ENCODE measurements around the gene PTX4.

DNA sequence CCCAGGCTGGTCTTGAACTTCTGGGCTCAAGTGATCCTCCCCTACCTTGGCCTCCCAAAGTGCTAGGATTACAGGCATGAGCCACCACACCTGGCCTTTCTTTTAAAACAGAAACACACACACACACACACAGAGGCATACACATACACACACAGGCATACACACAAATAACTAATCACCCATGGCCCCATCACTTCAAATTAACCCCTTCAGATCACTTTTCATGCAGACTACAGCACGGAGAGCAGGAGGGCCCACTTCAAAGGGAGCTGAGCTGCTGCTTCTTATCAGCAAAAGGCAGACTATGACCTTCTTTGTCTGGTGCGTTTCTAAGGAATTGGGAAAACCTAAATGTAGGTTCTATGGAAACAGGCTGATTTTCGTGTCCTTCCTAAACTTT, 15.8 kb downstream of the PTX4 start:
- TF ChIP-seq, protein P1, sequence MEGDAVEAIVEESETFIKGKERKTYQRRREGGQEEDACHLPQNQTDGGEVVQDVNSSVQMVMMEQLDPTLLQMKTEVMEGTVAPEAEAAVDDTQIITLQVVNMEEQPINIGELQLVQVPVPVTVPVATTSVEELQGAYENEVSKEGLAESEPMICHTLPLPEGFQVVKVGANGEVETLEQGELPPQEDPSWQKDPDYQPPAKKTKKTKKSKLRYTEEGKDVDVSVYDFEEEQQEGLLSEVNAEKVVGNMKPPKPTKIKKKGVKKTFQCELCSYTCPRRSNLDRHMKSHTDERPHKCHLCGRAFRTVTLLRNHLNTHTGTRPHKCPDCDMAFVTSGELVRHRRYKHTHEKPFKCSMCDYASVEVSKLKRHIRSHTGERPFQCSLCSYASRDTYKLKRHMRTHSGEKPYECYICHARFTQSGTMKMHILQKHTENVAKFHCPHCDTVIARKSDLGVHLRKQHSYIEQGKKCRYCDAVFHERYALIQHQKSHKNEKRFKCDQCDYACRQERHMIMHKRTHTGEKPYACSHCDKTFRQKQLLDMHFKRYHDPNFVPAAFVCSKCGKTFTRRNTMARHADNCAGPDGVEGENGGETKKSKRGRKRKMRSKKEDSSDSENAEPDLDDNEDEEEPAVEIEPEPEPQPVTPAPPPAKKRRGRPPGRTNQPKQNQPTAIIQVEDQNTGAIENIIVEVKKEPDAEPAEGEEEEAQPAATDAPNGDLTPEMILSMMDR (conservative IDR thresholded peaks at IDR 0.05; ENCODE audit: low read length): no peak
- no peak for TF ChIP-seq EZH2phosphoT487 (IDR thresholded peaks at IDR 0.05; ENCODE audit: borderline replicate concordance)
